Stimulated activated CD4-positive, alpha-beta T cell treated with anti-CD3 and anti-CD28 coated beads, Interleukin-15, amount 100 ng/mL, for 1 hour (primary cell): ENCODE data around the gene USHBP1.

Experiments used
- DNase-seq, 2 donors: peaks; one replicate each; pipeline ENCODE4 v3.0.0-alpha.2; 2020; ENCODE audit warnings: low read depth in 1 of 2, low spot score in 1 of 2

USHBP1 gene

GRCh38 chr19:17240062-17240752 lies 24.3 kb downstream of the USHBP1 start:
- DNase-seq = no peak

GRCh38 chr19:17237747-17238706 lies 26.5 kb downstream of the USHBP1 start:
- no peak for DNase-seq

DNA sequence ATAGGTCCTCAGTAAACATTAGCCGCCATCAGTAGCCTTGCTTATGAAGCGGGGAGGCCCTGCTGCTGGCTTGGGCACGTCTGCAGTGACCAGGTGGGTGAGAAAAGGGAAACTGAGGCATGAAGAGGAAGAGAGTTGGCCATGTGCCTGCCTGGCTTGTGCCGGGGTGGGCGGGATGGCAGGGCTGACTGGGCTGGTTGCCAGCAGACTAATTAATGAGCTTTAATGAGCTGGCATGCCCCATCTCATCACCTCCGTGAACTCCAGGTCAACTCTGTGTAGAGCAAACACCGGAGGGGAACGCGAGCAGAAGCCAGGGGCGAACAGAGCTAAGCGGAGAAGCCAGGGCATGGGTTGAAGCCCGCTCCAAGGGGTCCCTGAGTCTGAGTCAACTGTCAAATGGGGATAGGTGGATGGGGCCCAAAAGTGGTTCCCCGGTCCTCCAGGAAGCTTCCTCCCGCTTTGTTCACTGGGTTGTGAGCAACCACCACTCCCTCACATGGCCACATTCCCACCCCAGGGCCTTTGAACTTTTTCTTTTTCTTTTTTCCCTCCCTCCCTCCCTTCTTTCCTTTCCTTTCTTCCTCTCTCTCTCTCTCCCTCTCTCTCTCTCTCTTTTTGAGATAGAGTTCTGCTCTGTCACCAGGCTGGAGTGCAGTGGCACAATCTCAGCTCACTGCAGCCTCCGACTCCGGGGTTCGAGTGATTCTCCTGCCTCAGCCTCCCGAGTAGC lies 27.6 kb downstream of the USHBP1 start:
- no peak for DNase-seq

DNA sequence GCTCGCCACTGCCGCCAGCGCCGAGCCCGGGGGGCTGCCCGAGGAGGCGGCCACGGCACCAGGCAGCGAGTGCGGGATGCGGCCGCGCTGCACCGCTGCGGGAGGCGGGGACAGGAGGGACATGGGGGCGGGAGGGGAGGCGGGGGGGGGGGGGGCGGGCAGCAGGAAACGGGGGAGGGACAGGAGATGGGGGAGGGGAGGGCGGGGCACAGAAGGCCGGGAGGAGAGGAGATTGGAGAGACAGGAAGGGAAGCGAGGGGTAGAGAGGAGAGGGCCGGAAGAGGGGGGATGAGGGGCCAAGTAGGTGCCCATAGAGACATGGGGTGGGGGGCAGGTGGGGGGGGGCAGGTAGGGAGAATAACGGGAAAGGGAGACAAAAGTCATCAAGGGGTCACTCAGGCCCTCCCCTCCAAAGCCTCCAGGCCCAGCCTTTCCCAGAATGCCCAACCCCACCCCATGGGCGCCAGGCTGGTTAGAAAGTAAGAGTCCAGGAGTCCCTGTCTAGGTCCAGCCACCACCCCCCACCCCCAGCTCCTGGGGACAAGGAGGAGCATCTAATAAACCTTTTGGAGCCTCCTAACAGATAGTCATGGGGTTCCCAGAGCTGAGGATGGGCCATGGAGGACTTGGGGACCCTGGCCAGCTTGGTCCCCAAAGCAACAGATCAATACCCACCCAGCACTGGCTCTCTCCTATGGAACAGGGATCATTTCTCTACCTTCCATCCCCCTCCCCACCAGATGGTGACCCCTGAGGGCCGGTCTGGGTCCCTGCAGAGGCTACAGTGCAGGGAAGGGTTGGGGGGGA lies 28.4 kb downstream of the USHBP1 start:
- DNase-seq = no peak

- DNase-seq = peak; percentile 60 to 64
Observed at GRCh38 chr19:17235300-17235970, 29.1 kb downstream of the USHBP1 start.

GRCh38 chr19:17234911-17235299 lies 29.6 kb downstream of the USHBP1 start:
- DNase-seq = peak; percentile 33 to 60

DNA sequence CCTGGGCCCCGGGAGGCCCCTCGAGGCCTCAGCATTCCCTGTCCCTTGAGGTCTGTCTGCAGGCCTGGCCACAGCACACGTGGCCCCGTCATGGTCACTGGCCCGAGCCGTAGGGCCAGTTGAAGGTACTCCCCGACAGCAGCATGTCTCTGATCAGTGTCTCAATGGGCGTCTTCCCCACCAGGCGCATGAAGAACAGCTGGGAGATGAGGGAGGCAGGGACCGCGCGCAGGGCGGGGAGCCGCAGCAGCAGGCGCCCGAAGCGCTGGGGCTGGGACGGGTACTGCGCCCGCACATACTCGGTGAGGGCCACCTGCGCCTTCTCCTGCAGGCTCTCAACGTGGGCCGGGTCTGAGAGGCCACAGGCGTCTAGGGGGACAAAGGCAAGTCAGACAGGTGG lies 32.3 kb downstream of the USHBP1 start:
- DNase-seq = no peak

- DNase-seq = no peak
Observed at GRCh38 chr19:17229890-17230289, 34.7 kb downstream of the USHBP1 start.

GRCh38 chr19:17227798-17228367 lies 36.7 kb downstream of the USHBP1 start:
- no peak for DNase-seq

- peak; percentile 92 for DNase-seq
Observed at GRCh38 chr19:17226002-17226933, 38.3 kb downstream of the USHBP1 start, which contains the start of gene OCEL1. OCEL1 (plus strand) TSS chr19:17226226; CDS start chr19:17226248, 22 bp downstream.

GRCh38 chr19:17225053-17225452 lies 39.5 kb downstream of the USHBP1 start:
- no peak for DNase-seq

DNA sequence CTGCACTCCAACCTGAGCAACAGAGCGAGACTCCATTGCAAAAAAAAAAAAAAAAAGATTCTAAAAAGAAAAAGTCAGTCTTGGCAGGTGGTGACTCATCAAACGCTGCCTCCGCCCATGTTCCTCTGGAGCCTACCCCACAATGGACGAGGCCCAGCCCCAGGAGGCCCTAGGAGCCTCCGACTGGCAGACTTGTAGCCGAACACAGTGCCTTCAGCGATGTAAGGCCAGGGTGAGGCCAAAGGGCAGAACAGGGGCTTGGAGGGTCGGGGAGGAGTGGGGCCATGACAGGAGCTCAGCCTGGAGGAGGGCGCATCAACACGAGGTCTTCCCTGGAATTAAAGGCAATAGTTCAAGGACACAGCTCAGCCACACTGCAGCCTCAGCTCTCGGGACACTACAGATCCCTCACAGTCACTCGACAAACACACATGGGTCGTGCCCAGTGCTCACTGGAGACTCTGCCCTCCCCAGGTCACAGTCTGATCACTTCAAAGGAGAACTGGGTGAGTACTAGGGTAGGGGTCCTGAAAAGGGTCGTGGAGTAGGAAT lies 44.3 kb downstream of the USHBP1 start:
- no peak for DNase-seq

GRCh38 chr19:17219286-17219685 lies 45.3 kb downstream of the USHBP1 start:
- DNase-seq = no peak

DNA sequence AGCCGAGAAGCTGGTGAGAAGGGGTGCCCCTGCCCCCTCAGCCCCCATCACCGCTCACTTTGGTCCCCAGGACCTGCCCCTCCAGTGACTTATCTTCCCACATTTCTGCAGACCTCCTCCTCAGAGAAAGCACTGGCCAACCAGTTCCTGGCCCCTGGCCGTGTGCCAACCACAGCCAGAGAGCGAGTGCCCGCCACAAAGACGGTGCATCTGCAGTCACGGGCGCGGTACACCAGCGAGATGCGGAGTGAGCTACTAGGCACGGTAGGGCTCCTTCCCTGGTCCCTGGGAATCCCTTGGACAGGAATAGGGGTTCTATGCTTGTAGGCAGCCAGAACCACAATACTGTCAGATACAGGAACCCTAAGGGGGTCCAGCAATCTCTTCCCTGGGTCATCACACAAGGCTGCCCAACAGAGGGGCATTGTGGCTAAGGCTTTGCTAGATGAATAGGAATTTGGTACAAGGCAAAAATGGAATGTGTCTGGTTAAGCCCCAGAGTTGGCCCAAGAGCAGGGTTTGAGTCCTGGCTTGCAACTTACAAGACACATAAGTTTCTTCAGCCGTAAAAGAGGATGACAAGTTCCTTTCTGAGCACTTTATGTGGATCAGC lies 48.4 kb downstream of the USHBP1 start:
- no peak for DNase-seq

DNA sequence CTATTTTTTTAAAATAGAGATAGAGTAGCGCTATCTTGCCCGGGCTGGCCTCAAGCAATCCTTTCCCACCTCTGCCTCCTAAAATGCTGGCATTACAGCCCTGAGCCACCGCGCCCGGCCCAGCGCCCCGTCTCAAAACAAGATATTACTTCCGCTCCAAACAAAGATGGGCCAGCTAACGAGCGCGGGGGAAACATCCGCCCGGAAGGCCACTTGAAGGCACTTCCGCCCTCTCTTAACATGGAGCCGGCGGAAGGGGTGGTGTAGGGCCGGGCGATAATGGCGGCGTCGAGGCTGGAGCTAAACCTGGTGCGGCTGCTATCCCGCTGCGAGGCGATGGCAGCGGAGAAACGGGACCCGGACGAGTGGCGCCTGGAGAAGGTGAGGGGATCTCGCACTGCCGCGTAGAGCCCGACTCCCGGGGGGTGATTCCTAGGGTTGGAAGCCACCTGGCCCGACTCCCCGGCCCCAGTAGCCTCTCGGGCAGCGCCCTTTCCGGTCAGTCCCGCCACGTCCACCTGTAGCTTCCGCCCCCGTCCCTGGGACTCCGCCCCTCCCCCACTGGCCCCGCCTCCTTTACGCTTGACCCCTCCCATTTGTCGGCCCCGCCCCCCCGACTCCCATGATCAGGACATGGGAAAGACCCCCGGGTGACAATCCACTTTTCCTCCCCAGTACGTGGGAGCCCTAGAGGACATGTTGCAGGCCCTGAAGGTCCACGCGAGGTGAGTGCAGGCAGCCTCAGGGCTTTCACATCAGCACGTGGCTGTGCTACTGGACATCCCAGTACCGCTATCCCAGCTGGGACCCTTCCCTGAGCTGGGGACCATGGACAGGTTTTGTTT lies 49.2 kb downstream of the USHBP1 start, which contains the start of gene USE1:
Gene USE1, plus strand, starts transcription at position 231 of the 845 bp plus-strand sequence. Its CDS starts 49 bp downstream, at position 280.
- peak; percentile 72 to 73 for DNase-seq

DNA sequence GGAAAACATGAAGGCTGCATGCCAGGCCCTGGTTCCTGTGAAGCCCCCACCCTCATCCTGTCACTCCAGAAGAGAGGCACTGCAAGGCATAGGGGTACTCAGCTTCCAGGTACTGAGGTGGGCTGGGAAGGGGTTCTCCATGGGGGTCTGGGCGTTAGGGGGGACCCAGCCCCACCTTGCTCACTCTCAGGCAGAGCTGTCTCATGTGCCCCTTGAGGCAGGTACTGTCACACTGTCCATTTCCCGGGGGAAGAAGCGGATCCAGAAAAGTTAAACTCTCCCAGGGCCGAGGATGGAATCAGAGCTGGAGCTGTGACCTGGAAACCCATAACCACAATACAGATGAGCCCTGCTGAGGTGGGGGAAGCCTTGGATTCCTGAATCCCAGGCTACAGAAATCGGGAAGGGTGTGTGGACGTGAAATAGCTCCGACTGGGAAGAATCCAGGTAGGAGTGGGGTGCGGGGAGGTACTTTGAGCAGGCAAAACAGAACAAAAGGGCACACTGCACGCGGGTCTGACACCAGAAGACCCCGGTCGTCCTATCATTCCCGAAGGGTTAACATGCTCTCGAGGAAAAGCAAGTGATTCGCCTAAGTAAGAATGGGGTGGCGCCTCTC lies 49.9 kb downstream of the USHBP1 start:
- DNase-seq = no peak
